HepG2 (cell line): ENCODE results near the gene LMF2. TPM values are rescaled to one million over a fixed set of nuclear protein-coding genes. Genes with fewer than 3 reads are reported as not detected.

Experiments
- ADNP ChIP-seq: sonication (generic); formaldehyde crosslinking; IDR thresholded peaks from 2 replicates; pipeline ENCODE4 v1.4.0; 2020; ENCODE audit warnings: missing genetic modification reagents
- CREB1 ChIP-seq, 2 experiments: fragments of 450-650 bp in 1 of 2; IDR thresholded peaks; 2 replicates each; pipeline ENCODE4 v1.6.1; 2016 to 2017; ENCODE audit warnings: control low read depth in 1 of 2, mild to moderate bottlenecking in 1 of 2, missing compliant biosample characterization in 1 of 2, missing genetic modification characterization in 1 of 2
- DPF2 ChIP-seq: sonication (generic); formaldehyde crosslinking; IDR thresholded peaks from 2 replicates; pipeline ENCODE4 v1.4.0; 2020; ENCODE audit warnings: mild to moderate bottlenecking, low read depth, missing genetic modification reagents, borderline replicate concordance
- FOXM1 ChIP-seq: sonication (generic); formaldehyde crosslinking; IDR thresholded peaks from 2 replicates; pipeline ENCODE4 v1.5.0; 2020; ENCODE audit warnings: missing genetic modification reagents
- HIVEP1 ChIP-seq: sonication (generic); formaldehyde crosslinking; IDR thresholded peaks from 2 replicates; pipeline ENCODE4 v1.4.0; 2020; ENCODE audit warnings: mild to moderate bottlenecking, missing genetic modification reagents
- JUND ChIP-seq: sonication (generic); formaldehyde crosslinking; IDR thresholded peaks from 2 replicates; pipeline ENCODE4 v1.8.0; 2022; ENCODE audit warnings: mild to moderate bottlenecking, missing genetic modification reagents
- KAT8 ChIP-seq: IDR thresholded peaks from 2 replicates; pipeline ENCODE4 v1.6.1; 2016; ENCODE audit warnings: missing genetic modification reagents, missing compliant biosample characterization
- KLF11 ChIP-seq: IDR thresholded peaks from 2 replicates; pipeline ENCODE4 v1.6.1; 2016; ENCODE audit warnings: missing compliant biosample characterization
- NKX3-1 ChIP-seq: sonication (generic); formaldehyde crosslinking; IDR thresholded peaks from 2 replicates; pipeline ENCODE4 v1.5.0; 2020; ENCODE audit warnings: missing genetic modification reagents
- SIN3A ChIP-seq: IDR thresholded peaks from 2 replicates; pipeline ENCODE4 v1.6.1; 2011; ENCODE audit warnings: low read depth, mild to moderate bottlenecking, control low read depth, low read length, borderline replicate concordance
- ZNF570 ChIP-seq: sonication (generic); formaldehyde crosslinking; IDR thresholded peaks from 2 replicates; pipeline ENCODE4 v1.4.0; 2020; ENCODE audit warnings: mild to moderate bottlenecking, missing genetic modification reagents, borderline replicate concordance
- ZNF577 ChIP-seq: sonication (generic); formaldehyde crosslinking; IDR thresholded peaks from 2 replicates; pipeline ENCODE4 v1.4.0; 2020; ENCODE audit warnings: mild to moderate bottlenecking, low read depth, missing genetic modification reagents, borderline replicate concordance
- ZNF615 ChIP-seq: sonication (generic); formaldehyde crosslinking; IDR thresholded peaks from 2 replicates; pipeline ENCODE4 v1.5.0; 2020; ENCODE audit warnings: mild to moderate bottlenecking, missing genetic modification reagents, borderline replicate concordance
- ZNF616 ChIP-seq: sonication (generic); formaldehyde crosslinking; IDR thresholded peaks from 2 replicates; pipeline ENCODE4 v1.5.0; 2020; ENCODE audit warnings: low read depth, mild to moderate bottlenecking, missing genetic modification reagents
- ZNF75D ChIP-seq: sonication (generic); formaldehyde crosslinking; IDR thresholded peaks from 2 replicates; pipeline ENCODE4 v1.8.1; 2023; ENCODE audit warnings: missing genetic modification reagents, mild to moderate bottlenecking, borderline replicate concordance
- ZNF788 ChIP-seq: sonication (generic); formaldehyde crosslinking; IDR thresholded peaks from 2 replicates; pipeline ENCODE4 v1.5.0; 2020; ENCODE audit warnings: mild to moderate bottlenecking, missing genetic modification reagents, borderline replicate concordance
- ZNF83 ChIP-seq: sonication (generic); formaldehyde crosslinking; IDR thresholded peaks from 2 replicates; pipeline ENCODE4 v1.4.0; 2020; ENCODE audit warnings: missing genetic modification reagents, mild to moderate bottlenecking, borderline replicate concordance
- polyA plus RNA-seq, 8 experiments: library from polyadenylated mRNA; depleted of rRNA in 3 of 8; stranded (reverse) in 7 of 8; unstranded in 1 of 8; fragments of >200 nt; fragmentation: Illumina TruSeq in 4 of 8; extraction: Trizol in 4 of 8; gene quantifications; 2 replicates each; pipeline versions ENCODE4 v1.2.1 to v1.2.3, GENCODE V29; 2011 to 2016; ENCODE audit warnings: low read depth in 4 of 8, missing spikeins in 1 of 8, mixed read lengths in 1 of 8; ENCODE audit not compliant: insufficient read depth in 1 of 8
- total RNA-seq, 5 experiments: library from RNA; depleted of rRNA; stranded (reverse); fragments of >200 nt; fragmentation: Illumina TruSeq; extraction: Trizol; gene quantifications; 2 replicates each; pipeline ENCODE4 v1.2.3, GENCODE V29; 2016; ENCODE audit warnings: low read depth in 1 of 5
- TF ChIP-seq, protein P1 (sequence below): sonication (generic); formaldehyde crosslinking; IDR thresholded peaks from 2 replicates; pipeline ENCODE4 v1.8.1; 2022; ENCODE audit warnings: low read depth, mild to moderate bottlenecking, missing genetic modification reagents
- TF ChIP-seq, protein P2 (sequence below): sonication (generic); formaldehyde crosslinking; IDR thresholded peaks from 2 replicates; pipeline ENCODE4 v1.9.0; 2021; ENCODE audit warnings: missing genetic modification reagents, borderline replicate concordance
- TF ChIP-seq, protein P3 (sequence below): sonication (generic); formaldehyde crosslinking; IDR thresholded peaks from 2 replicates; pipeline ENCODE4 v1.5.1; 2020; ENCODE audit warnings: missing genetic modification reagents, mild to moderate bottlenecking, borderline replicate concordance
- TF ChIP-seq, protein P4 (sequence below): IDR thresholded peaks from 2 replicates; pipeline ENCODE4 v1.6.1; 2018; ENCODE audit warnings: missing genetic modification reagents

LMF2 gene
- total and polyA plus RNA-seq, 2 of the 13 experiments (the other 11 are each of a cell fraction or from before 2014, with no cell fraction given), result 23.3 to 30.6 TPM

DNA sequence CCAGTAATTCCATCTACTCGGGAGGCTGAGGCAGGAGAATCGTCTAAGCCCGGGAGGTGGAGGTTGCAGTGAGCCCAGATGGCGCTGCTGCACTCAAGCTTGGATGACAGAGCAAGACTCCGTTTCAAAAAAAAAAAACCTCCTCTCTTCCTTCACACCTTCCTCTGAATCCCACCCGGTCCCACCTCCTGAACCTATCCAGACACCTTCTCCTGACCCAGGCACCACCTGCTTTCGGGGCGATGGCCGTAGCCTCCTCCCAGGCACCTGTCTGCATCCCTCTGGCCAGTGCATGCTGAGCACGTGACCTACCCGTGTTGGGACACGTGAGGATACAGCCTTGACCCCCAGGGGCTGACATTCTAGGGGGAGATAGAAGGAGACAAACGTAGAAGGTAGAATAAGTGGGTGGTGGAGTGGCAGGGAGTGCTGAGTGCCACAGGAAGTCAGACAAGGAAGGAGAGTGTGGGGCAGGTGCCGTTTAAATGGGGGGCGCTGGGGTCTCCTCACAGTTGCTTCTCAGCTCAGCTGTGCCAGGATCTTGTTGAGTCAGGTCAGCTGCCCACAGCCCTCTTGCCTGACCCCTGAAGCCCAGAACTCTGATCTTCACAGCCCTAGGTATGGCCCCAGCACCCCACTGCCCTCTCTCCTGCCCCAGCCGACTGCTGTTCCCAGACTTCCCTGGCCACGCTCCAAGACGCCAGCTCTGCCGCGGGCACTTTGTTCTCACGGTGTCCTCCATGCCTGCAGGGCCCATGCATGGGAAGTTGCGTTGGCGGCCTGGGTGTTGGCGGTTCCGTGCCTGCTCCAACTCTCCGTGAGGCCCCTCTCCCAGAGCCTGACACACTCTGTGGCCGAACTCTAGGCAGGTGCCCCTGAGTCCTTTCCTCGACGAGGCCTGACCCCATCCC lies 22.0 kb downstream of the LMF2 start (continued):
- TF ChIP-seq, protein P1, sequence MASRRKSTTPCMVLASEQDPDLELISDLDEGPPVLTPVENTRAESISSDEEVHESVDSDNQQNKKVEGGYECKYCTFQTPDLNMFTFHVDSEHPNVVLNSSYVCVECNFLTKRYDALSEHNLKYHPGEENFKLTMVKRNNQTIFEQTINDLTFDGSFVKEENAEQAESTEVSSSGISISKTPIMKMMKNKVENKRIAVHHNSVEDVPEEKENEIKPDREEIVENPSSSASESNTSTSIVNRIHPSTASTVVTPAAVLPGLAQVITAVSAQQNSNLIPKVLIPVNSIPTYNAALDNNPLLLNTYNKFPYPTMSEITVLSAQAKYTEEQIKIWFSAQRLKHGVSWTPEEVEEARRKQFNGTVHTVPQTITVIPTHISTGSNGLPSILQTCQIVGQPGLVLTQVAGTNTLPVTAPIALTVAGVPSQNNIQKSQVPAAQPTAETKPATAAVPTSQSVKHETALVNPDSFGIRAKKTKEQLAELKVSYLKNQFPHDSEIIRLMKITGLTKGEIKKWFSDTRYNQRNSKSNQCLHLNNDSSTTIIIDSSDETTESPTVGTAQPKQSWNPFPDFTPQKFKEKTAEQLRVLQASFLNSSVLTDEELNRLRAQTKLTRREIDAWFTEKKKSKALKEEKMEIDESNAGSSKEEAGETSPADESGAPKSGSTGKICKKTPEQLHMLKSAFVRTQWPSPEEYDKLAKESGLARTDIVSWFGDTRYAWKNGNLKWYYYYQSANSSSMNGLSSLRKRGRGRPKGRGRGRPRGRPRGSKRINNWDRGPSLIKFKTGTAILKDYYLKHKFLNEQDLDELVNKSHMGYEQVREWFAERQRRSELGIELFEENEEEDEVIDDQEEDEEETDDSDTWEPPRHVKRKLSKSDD (CRISPR knock-in tag), result 0 out of 2 replicates have a peak, but pooled peaks have one; percentile 17
- TF ChIP-seq NKX3-1 (CRISPR knock-in tag) (no peak), CREB1 (IDR thresholded peaks at IDR 0.05) (no peak), CREB1 (CRISPR knock-in tag; IDR thresholded peaks at IDR 0.05) (no peak), KAT8 (CRISPR knock-in tag) (0 out of 2 replicates have a peak, but pooled peaks have one; percentile 39), ZNF616 (no peak), DPF2 (CRISPR knock-in tag) (0 out of 2 replicates have a peak, but pooled peaks have one; percentile 20), ZNF788 (CRISPR knock-in tag) (peak; percentile 45; the same call in 1 of the 2 replicates), ZNF615 (CRISPR knock-in tag) (no peak; the same call in 1 of the 2 replicates), FOXM1 (CRISPR knock-in tag) (no peak), ZNF75D (CRISPR knock-in tag) (no peak), HIVEP1 (CRISPR knock-in tag) (peak; percentile 71), ADNP (CRISPR knock-in tag) (no peak), ZNF83 (CRISPR knock-in tag) (no peak), JUND (no peak), ZNF570 (CRISPR knock-in tag) (no peak), KLF11 (CRISPR knock-in tag) (no peak), SIN3A (no peak), ZNF577 (CRISPR knock-in tag) (no peak)
- TF ChIP-seq, protein P2, sequence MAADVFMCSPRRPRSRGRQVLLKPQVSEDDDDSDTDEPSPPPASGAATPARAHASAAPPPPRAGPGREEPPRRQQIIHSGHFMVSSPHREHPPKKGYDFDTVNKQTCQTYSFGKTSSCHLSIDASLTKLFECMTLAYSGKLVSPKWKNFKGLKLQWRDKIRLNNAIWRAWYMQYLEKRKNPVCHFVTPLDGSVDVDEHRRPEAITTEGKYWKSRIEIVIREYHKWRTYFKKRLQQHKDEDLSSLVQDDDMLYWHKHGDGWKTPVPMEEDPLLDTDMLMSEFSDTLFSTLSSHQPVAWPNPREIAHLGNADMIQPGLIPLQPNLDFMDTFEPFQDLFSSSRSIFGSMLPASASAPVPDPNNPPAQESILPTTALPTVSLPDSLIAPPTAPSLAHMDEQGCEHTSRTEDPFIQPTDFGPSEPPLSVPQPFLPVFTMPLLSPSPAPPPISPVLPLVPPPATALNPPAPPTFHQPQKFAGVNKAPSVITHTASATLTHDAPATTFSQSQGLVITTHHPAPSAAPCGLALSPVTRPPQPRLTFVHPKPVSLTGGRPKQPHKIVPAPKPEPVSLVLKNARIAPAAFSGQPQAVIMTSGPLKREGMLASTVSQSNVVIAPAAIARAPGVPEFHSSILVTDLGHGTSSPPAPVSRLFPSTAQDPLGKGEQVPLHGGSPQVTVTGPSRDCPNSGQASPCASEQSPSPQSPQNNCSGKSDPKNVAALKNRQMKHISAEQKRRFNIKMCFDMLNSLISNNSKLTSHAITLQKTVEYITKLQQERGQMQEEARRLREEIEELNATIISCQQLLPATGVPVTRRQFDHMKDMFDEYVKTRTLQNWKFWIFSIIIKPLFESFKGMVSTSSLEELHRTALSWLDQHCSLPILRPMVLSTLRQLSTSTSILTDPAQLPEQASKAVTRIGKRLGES, result peak; percentile 98
- TF ChIP-seq, protein P3, sequence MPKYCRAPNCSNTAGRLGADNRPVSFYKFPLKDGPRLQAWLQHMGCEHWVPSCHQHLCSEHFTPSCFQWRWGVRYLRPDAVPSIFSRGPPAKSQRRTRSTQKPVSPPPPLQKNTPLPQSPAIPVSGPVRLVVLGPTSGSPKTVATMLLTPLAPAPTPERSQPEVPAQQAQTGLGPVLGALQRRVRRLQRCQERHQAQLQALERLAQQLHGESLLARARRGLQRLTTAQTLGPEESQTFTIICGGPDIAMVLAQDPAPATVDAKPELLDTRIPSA (CRISPR knock-in tag), result no peak
- TF ChIP-seq, protein P4, sequence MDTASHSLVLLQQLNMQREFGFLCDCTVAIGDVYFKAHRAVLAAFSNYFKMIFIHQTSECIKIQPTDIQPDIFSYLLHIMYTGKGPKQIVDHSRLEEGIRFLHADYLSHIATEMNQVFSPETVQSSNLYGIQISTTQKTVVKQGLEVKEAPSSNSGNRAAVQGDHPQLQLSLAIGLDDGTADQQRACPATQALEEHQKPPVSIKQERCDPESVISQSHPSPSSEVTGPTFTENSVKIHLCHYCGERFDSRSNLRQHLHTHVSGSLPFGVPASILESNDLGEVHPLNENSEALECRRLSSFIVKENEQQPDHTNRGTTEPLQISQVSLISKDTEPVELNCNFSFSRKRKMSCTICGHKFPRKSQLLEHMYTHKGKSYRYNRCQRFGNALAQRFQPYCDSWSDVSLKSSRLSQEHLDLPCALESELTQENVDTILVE (CRISPR knock-in tag), result no peak; the same call in 1 of the 2 replicates
